Left kidney (tissue), 2 donors: ENCODE data around the gene TEX28. TPM values are rescaled to one million over a fixed set of nuclear protein-coding genes. Genes with fewer than 3 reads are reported as not detected.
"Not testable (repeated sequence)": the region's sequence is repeated elsewhere in the genome, so short reads cannot be mapped to it uniquely, and the experiment has no call there.

Source experiments
- DNase-seq: peaks from one replicate; pipeline ENCODE4 v3.0.0-alpha.2; 2013
- polyA plus RNA-seq: library from polyadenylated mRNA; unstranded; fragments of 120-200 nt; gene quantifications from one replicate; pipeline ENCODE4 v1.2.1, GENCODE V29; 2013; ENCODE audit not compliant: insufficient read length

TEX28 gene
- polyA plus RNA-seq, 1 donor, result not detected

GRCh38 chrX:154310616-154311536 lies 16.0 kb upstream of the TEX28 start:
- no peak for DNase-seq

GRCh38 chrX:154309041-154309775 lies 14.3 kb upstream of the TEX28 start:
- DNase-seq, result no peak

GRCh38 chrX:154308108-154308946 lies 13.4 kb upstream of the TEX28 start:
- peak; percentile 28 for DNase-seq

- DNase-seq, result no peak
Measured at GRCh38 chrX:154307202-154307601, 12.3 kb upstream of the TEX28 start.

GRCh38 chrX:154305541-154306205 lies 10.7 kb upstream of the TEX28 start:
- no peak for DNase-seq

GRCh38 chrX:154304846-154305245 lies 9.9 kb upstream of the TEX28 start:
- DNase-seq, result no peak

- no peak for DNase-seq
Measured at GRCh38 chrX:154303476-154303875, 8.6 kb upstream of the TEX28 start.

GRCh38 chrX:154302998-154303397 lies 8.1 kb upstream of the TEX28 start:
- DNase-seq, result not testable (repeated sequence)

GRCh38 chrX:154300816-154301215 lies 5.9 kb upstream of the TEX28 start:
- no peak for DNase-seq

- no peak for DNase-seq
Measured at GRCh38 chrX:154298312-154298711, 3.4 kb upstream of the TEX28 start.

GRCh38 chrX:154296731-154297130 lies 1.8 kb upstream of the TEX28 start:
- no peak for DNase-seq

- DNase-seq, result no peak
Measured at GRCh38 chrX:154295664-154296310, 863 bp upstream of the TEX28 start, which contains the start of gene TKTL1. Gene TKTL1, plus strand, starts transcription at chrX:154295795. Its CDS starts 65 bp downstream, at chrX:154295860.

GRCh38 chrX:154286406-154286805 lies 8.5 kb downstream of the TEX28 start:
- DNase-seq, result not testable (repeated sequence)

GRCh38 chrX:154284489-154285338 lies 10.2 kb downstream of the TEX28 start:
- not testable (repeated sequence) for DNase-seq

- not testable (repeated sequence) for DNase-seq
Measured at GRCh38 chrX:154269245-154269644, 25.7 kb downstream of the TEX28 start.

- not testable (repeated sequence) for DNase-seq
Measured at GRCh38 chrX:154263072-154263471, 31.9 kb downstream of the TEX28 start.

GRCh38 chrX:154258711-154259110 lies 36.2 kb downstream of the TEX28 start:
- DNase-seq, result not testable (repeated sequence)

- not testable (repeated sequence) for DNase-seq
Measured at GRCh38 chrX:154257282-154257681, 37.6 kb downstream of the TEX28 start, which contains the start of gene OPN1MW3. Gene OPN1MW3, plus strand, starts transcription at chrX:154257582. Its CDS starts 38 bp downstream, at chrX:154257620.

GRCh38 chrX:154248076-154248475 lies 46.8 kb downstream of the TEX28 start:
- DNase-seq, result not testable (repeated sequence)
